Peyer's patch (tissue), 4 donors: Measurements from ENCODE around the gene PZP.

ENCODE experiments used
- POLR2A ChIP-seq, 2 donors: fragments of 450-650 bp; IDR thresholded peaks; one replicate each; pipeline ENCODE4 v1.5.1; 2017; ENCODE audit warnings: antibody characterized with exemption in 2 of 2, mild to moderate bottlenecking in 2 of 2, moderate library complexity in 2 of 2
- TF ChIP-seq, protein P1 (sequence below), 6 experiments: fragments of 450-650 bp in 4 of 6; fragments of 200-600 bp in 2 of 6; sonication (generic) in 1 of 6; IDR thresholded peaks; one replicate each; pipeline ENCODE4 v1.5.1; 2017 to 2019; ENCODE audit warnings: antibody characterized with exemption in 6 of 6, mild to moderate bottlenecking in 3 of 6, moderate library complexity in 1 of 6

DNA sequence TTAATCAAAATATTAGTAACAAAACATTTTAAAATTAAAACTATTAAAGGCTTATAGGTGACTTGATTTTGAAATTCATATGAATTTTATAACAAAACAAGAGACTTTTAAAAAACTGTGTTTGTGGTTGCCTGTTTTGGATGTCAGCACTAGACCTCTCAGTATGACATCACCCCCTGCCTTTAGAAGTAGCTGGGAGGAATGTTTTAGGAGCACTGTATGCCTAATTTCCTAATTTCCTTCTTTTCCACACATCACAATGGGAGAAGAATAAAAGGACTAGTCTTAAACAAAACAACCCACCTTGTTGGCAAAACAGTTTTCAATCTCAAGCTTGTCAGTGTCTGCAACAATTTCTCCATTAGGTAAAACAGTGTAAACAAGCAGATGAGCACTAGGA, 48.1 kb upstream of the PZP start:
- TF ChIP-seq, protein P1, sequence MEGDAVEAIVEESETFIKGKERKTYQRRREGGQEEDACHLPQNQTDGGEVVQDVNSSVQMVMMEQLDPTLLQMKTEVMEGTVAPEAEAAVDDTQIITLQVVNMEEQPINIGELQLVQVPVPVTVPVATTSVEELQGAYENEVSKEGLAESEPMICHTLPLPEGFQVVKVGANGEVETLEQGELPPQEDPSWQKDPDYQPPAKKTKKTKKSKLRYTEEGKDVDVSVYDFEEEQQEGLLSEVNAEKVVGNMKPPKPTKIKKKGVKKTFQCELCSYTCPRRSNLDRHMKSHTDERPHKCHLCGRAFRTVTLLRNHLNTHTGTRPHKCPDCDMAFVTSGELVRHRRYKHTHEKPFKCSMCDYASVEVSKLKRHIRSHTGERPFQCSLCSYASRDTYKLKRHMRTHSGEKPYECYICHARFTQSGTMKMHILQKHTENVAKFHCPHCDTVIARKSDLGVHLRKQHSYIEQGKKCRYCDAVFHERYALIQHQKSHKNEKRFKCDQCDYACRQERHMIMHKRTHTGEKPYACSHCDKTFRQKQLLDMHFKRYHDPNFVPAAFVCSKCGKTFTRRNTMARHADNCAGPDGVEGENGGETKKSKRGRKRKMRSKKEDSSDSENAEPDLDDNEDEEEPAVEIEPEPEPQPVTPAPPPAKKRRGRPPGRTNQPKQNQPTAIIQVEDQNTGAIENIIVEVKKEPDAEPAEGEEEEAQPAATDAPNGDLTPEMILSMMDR (IDR thresholded peaks at IDR 0.05) = no peak
- no peak for TF ChIP-seq POLR2A (IDR thresholded peaks at IDR 0.05)
